ENCODE results near the gene SLC38A10.
A peak's percentile ranks its signal among the peaks of the same experiment; 100 is the strongest.

The SLC38A10 gene

GRCh38 chr17:81330884-81331245, 35.8 kb upstream of the SLC38A10 start:
- no peak for DNase-seq

DNA sequence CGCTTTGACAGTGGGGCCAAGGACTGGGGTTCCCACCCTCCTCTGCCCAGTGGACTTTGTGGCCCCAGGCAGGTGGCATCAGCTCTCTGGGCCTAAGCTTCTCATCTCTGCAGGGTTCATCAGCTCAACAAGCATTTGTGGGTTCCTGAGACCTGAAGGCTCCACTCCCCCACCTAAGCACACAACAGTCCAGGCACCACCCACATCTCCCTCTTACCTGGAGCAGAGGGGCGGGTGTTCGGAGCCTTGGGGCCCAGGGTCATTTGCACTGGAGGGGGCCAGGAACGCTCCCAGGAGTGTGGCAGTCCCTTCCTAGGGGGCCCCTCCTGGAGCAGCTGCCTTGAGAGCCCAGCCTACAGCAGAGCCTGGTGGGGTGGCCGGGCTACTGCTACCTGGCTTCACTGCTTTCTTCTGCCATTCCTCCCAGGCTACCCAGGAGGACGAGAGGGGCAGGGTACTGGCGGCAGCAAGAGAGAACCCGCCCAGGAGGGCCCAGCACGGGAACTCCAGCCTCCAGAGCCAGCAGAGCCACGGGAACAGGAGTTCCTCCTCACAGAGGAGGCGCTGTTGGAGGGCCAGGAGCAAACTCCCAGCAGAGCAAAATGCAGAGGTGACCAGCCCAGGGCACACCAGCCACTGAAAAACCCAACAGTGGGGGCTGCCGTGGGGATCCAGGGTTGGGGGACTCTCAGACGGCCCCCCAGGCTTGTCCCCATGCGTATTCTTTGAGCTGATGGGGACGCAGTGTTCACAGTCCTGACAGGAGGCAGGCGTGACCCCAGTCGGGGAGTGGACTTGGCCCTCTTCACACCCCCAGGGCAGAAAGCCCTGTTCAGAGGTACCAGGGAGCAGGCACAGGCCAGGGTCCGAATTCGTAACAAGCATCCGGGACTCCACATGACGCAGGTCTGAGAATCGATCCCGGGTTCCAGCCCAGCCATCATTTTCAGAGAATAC, 35.1 kb upstream of the SLC38A10 start:
- no peak for DNase-seq

DNA sequence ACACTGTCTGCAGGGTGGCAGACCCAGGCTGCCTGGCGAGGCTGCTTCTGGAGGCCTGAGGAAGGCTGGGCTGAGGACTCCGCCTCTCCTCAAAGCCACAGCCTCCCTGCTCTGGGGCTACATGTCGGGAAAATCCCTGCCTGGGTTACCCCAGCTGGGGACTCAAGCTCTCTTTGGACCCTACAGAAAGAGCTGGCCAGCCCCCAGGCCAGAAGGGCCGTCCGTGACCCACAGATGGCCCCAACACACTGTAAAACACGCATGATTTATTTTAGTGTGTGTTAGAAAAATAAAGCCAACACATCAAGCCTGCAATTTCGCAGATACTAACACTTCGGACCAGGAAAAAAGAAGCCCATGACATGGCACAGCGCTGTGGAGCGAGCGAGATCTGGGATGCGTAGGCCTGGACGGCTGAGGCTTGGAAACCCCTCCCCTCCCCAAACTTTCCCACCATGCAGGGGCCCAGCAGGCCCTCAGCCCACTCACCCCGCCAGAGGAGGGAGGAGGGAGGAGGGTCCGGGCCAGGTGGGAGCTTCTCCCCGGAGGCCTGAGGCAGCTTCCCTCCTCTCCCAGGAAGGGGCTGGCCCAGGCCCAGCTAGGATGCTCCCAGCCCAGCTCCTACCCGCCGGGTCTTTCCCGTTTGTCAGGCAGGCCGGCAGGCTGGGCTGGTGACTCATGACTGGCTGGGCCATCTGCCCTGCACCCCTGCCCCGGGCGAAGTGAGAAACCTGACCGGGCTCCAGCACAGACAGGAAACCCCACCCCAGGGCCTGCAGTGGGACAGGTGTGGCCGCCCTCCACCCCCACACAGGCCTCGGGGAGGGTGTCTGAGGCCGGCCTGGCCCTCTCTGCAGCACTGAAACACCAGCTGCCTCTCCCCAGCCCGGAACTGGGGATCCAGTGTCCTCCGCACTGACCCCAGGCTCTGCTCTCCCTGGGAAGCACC, 34.1 kb upstream of the SLC38A10 start:
- peak in 1 of 2 donors; percentile 60 for DNase-seq

DNA sequence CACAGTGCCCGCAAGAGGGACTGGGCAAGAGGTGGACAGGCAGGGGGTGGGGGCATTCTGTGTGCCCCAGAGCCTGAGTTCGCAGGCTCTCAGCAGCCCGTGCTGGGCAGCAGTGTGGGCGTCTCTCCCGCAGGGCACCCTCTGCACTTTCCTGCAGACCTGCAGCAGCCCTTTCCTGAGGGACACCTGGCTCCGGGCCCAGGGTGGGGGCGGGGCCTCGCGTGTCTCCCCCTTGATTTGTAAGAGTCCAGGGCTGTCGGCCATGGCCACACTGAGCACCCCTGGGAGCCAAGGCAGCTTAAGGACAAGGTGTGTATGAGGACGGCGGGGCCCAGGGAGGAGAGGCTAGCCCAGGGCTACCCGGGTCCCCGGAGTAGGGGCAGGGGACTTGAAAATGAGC, 33.4 kb upstream of the SLC38A10 start:
- DNase-seq = no peak

- DNase-seq = no peak
Measured at GRCh38 chr17:81325714-81326358, 30.7 kb upstream of the SLC38A10 start.

- DNase-seq = no peak
Measured at GRCh38 chr17:81324851-81325713, 30.0 kb upstream of the SLC38A10 start.

DNA sequence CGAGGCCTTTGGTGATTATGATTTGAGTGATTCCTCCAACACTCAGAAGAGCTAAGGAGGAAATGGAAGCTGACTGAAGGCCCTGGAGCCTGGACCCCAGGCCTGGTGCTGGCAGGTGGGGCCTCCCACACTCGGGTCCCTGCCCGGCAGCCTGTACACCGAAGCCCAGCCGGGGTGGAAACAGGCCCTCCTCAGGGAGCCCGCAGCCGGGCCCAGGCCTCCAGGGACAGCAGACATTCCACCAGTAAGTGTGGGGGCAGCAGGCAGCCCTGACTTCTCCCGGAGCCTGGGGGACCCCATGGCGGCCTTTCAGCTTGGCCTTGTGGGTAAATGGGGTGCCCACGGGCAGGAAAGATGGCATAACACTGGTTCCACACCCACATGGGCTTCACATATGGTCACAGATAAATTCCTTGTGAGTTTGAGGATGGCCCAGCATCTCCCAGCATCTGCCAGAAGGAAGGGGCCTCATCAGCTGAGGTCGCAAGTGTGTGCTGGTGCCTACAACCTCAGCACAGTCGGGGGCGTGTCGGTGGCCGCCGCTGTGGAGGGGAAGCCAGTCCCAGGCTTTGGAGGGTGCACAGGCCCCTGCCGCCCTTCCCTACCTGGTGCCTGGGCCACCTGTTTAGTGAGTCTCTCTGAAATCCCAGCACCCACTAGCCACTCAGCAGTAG, 29.2 kb upstream of the SLC38A10 start:
- DNase-seq = no peak

DNA sequence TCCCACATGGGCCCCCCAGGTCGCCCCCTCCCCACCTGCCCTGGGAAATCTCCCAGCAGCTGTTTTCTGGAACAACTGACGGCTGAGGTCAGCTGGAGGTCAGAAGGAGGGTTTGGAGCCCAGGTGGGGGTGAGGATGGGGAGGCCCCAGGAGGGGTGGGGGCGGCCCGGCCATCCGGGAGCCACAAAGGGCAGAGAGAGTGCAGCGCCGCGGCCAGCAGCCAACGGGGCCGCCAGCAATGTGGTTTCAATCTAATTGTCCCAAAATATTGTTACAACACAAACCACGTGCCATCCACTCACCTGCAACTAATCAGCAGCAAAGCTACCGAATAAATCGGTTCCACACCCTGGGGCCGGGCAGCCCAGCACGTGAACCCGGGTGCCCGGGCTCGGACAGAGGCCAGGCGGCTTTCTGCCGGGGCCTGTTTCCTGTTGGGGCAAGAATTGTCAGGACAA, 28.3 kb upstream of the SLC38A10 start:
- no peak for DNase-seq

DNA sequence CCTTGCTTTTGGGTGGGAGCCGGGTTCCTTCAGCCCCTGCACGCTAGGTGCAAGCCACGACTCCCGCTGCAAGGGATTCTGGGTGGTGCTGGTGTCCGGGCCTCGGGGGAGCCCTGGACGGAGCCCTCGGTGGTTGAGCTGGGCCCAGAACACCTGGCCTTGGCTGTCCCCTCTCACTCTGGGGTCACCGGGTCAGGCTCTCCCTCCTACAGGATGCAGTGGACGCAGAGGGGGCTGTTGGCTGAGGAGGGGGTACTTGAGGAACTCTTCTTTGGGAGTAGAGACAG, 27.9 kb upstream of the SLC38A10 start:
- DNase-seq = no peak

DNA sequence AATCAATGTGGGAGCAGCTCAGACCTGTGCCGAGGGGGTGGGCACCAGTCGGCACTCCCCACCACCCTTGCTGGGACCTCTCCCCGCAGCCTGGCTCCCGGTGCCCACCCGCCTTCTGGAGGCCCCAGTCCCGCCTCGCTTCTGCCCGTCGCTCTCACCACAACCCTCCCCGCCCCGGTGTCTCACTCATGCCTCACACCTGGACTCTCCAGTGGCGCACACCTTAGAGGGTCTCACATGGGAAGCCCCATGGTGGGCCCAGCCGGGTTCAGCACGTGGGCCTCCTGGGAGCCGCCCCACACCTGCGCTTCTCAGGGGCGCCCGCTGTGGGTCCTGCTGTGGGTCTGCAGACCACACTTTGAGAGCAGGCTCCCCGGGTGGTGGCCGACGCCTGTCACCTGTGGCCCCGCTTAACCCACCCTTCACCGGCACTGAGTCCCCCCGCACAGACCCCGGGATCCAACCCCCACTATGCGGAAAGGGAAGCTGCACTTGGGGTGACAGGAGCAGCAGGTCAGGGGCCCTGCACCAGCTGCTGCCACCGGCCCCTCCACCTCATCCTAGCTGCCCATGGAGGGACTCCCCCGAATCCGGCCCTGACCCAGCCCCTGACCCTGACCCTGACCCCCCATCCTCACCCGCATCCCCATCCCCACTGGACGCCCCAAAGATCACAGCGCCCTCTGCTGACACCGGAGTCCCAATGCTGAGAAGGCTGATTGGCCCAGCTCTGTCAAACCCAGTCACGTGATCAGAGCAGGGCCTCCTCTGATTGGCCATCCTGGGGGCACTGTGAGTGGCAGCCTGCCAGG, 27.4 kb upstream of the SLC38A10 start:
- DNase-seq = peak; percentile 40 to 52

DNA sequence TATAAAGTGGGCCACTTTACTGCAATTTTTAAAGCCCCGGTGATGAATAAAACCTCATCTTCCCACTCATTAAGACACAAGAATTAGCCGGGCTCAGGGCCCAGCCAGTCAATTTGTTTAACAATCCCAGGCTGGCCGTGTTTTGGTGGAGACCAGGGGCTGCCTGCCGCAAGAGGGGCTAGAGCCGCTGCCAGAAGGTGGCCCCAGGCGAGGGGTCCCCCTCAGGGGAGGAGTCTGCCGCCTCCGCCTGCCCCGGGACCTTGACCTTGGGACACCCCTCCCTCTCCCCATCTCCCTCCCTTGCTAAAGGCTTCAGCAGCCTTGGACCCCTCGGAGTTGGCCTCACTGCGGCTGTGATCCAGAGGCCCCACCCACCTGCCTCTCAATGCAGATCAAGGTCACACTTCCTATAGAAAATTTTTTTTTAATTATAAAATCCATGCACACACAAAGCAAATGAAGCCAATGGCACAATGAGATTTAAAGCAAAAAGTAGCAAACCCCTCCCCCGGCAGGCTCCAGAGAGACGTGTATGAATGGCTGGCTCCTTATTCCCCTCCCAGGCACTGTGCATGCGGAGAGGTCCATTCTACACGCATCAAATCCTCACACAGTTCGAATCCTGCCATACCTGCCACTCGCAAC, 23.0 kb upstream of the SLC38A10 start:
- DNase-seq = no peak

GRCh38 chr17:81317530-81317821, 22.4 kb upstream of the SLC38A10 start:
- no peak for DNase-seq

- DNase-seq = no peak
Measured at GRCh38 chr17:81315885-81316391, 20.8 kb upstream of the SLC38A10 start.

- no peak for DNase-seq
Measured at GRCh38 chr17:81315129-81315884, 20.2 kb upstream of the SLC38A10 start.

- DNase-seq = no peak
Measured at GRCh38 chr17:81314398-81315081, 19.4 kb upstream of the SLC38A10 start.

GRCh38 chr17:81313776-81314397, 18.8 kb upstream of the SLC38A10 start:
- no peak for DNase-seq

DNA sequence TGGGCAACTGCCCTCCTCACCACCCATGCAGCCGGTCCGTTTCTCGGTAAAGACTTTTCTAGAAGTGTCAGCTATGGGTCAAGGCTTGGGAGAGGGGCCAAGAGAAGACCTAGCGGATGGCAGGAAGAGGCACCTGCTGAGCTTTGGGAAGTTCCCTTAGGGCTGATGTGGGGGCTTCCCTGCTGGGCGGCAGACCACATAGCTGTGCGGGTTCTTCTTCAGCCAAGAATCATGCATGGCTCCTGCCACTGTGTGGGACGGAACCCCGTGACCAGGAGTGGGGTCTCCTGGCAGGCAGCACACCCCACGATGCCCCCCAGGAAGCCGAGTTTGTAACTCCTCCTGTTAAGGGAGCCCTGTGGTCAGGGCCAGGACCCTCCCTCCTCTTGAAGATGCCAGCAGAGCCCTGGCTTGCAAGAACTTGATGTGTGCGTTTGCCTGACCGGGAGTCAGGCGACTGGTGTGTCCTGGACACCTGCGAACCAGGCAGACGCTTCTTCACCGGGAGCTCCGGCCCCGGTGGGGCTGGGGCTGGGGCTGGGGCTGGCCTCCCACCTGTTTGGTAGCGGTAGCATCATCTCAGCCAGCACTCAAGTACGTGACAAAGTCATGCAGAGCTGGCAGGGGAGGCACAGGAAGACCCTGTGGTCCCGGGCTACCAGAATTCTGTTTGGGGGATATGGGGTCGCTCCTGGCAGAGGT, 17.7 kb upstream of the SLC38A10 start:
- no peak for DNase-seq

- DNase-seq = no peak
Measured at GRCh38 chr17:81311946-81312345, 16.8 kb upstream of the SLC38A10 start.
